ENCODE measurements around the gene UPP1. TPM values are rescaled to one million over a fixed set of nuclear protein-coding genes. Genes with fewer than 3 reads are reported as not detected.

Gene UPP1
- total and polyA plus RNA-seq, 2 of the 4 experiments (the other 2 are of a cell fraction): 3.9 to 14.5 TPM

GRCh38 chr7:48150086-48150485, 61.0 kb downstream of the UPP1 start:
- H3K4me3 ChIP-seq (ENCODE audit: insufficient read depth, low read depth, low read length): no peak overlapping the region
- no peak overlapping the region for H3K4me2 ChIP-seq (ENCODE audit: low read depth, low read length)
- no peak overlapping the region for H3K18ac ChIP-seq (ENCODE audit: low read depth, low read length)
- H2BK5ac ChIP-seq (ENCODE audit: low read depth, low read length, poor library complexity, severe bottlenecking): no peak overlapping the region
- H2BK120ac ChIP-seq (ENCODE audit: low read depth, low read length): no peak overlapping the region
- no peak overlapping the region for H4K5ac ChIP-seq (ENCODE audit: low read depth, low read length)
- no peaks in the 10 kb centered on the region for H3K79me1 ChIP-seq (ENCODE audit: low read depth in 1 of 2, low read length in 2 of 2)
- no TSS peak for BruUV-seq (replicated peaks)
- no peak for DNase-seq
- H4K8ac ChIP-seq (ENCODE audit: low read depth in 2 of 2, low read length in 2 of 2): no peak overlapping the region
- no peak overlapping the region for H3K4ac ChIP-seq (ENCODE audit: low read depth, low read length)
- H3K4me1 ChIP-seq (ENCODE audit: control insufficient read depth, insufficient read depth, low read length): no peaks in the 10 kb centered on the region
- no peaks in the 10 kb centered on the region for H3K9me3 ChIP-seq (ENCODE audit: control insufficient read depth, insufficient read depth, low read length)
- H2BK20ac ChIP-seq (ENCODE audit: low read depth, low read length): no peak overlapping the region
- H4K91ac ChIP-seq (ENCODE audit: insufficient read depth, low read depth, low read length): no peak overlapping the region
- no peaks in the 10 kb centered on the region for H3K36me3 ChIP-seq (ENCODE audit: control insufficient read depth, insufficient read depth, low read length)
- peaks cover 12% of the 10 kb centered on the region for H3K27me3 ChIP-seq (ENCODE audit: control insufficient read depth, insufficient read depth, low read length)
- no peak overlapping the region for H2AK9ac ChIP-seq (replicated peaks; ENCODE audit: low read depth, low read length, poor library complexity)
- dilution Hi-C loops (cut with HindIII; ENCODE audit: low sequenced_read_pairs, unreplicated experiment) (no loop called here), in situ Hi-C loops (cut with MboI; ENCODE audit: low sequenced_read_pairs) (no loop called here), intact Hi-C loops (cut with micrococcal nuclease) (no loop called here)
- no peaks in the 10 kb centered on the region for H3K9me1 ChIP-seq (ENCODE audit: insufficient read depth, low read length)
- ChIA-PET POLR2A (ENCODE audit: unreplicated experiment) (no interaction called here), CTCF (interaction anchor here (1.5 kb wide), 1 partner anchor 11 kb away, joined by 4 read pairs; no protein-coding TSS in a partner anchor)
- H2AFZ ChIP-seq (replicated peaks; ENCODE audit: low read length, poor library complexity): no peak overlapping the region
- H3K14ac ChIP-seq (replicated peaks; ENCODE audit: low read depth, low read length): no peak overlapping the region
- no peak overlapping the region for H3K9ac ChIP-seq (ENCODE audit: low read depth, low read length)
- no peak for ATAC-seq (ENCODE audit: low read depth)
- H2BK15ac ChIP-seq (ENCODE audit: low read depth, low read length): no peak overlapping the region
- no peak overlapping the region for H3K23ac ChIP-seq (ENCODE audit: low read depth, low read length)
- H3K56ac ChIP-seq (ENCODE audit: extremely low read depth, insufficient read depth, low read length): no peak overlapping the region
- no peaks in the 10 kb centered on the region for H4K20me1 ChIP-seq (ENCODE audit: insufficient read depth, low read length)
- WGBS, 2 experiments (ENCODE audit: extremely low coverage in 2 of 2, insufficient read length in 1 of 2): no CpG with 5 or more reads among the region's 3 CpGs
- no peak overlapping the region for H2AK5ac ChIP-seq (ENCODE audit: low read depth, low read length)
- no peak overlapping the region for H3K27ac ChIP-seq (ENCODE audit: insufficient read depth, low read length)
- TF ChIP-seq USF2 (IDR thresholded peaks at IDR 0.05; ENCODE audit: low read depth, low read length) (no peak), NFE2L2 (IDR thresholded peaks at IDR 0.05; ENCODE audit: low read depth, low read length) (no peak), MAFK (IDR thresholded peaks at IDR 0.05; ENCODE audit: low read depth, low read length) (no peak), ELK1 (IDR thresholded peaks at IDR 0.05; ENCODE audit: borderline replicate concordance, low read depth, low read length) (no peak), MXI1 (IDR thresholded peaks at IDR 0.05; ENCODE audit: borderline replicate concordance, low read depth, low read length) (no peak), POLR2A (IDR thresholded peaks at IDR 0.05; ENCODE audit: low read depth, low read length) (no peak), RAD21 (IDR thresholded peaks at IDR 0.05; ENCODE audit: low read length) (no peak), SMC3 (IDR thresholded peaks at IDR 0.05; ENCODE audit: low read depth, low read length) (no peak), RCOR1 (IDR thresholded peaks at IDR 0.05; ENCODE audit: insufficient replicate concordance, low read length) (no peak), BHLHE40 (IDR thresholded peaks at IDR 0.05; ENCODE audit: low read depth, low read length) (no peak), CEBPB (IDR thresholded peaks at IDR 0.05; ENCODE audit: low read depth, low read length) (no peak), FOS (IDR thresholded peaks at IDR 0.05; ENCODE audit: low read depth, low read length) (no peak), RFX5 (IDR thresholded peaks at IDR 0.05; ENCODE audit: low read depth, low read length) (no peak), CHD1 (IDR thresholded peaks at IDR 0.05; ENCODE audit: low read depth, low read length) (no peak)

Measured in IMR-90 (cell line).